Measurements from ENCODE around the gene PRSS35. TPM values are rescaled to one million over a fixed set of nuclear protein-coding genes. Genes with fewer than 3 reads are reported as not detected.
"Not testable (repeated sequence)": the region's sequence is repeated elsewhere in the genome, so short reads cannot be mapped to it uniquely, and the experiment has no call there.

The PRSS35 gene
- total RNA-seq, 4 donors from 2014 or later = 0.36 TPM; not detected in 3

DNA sequence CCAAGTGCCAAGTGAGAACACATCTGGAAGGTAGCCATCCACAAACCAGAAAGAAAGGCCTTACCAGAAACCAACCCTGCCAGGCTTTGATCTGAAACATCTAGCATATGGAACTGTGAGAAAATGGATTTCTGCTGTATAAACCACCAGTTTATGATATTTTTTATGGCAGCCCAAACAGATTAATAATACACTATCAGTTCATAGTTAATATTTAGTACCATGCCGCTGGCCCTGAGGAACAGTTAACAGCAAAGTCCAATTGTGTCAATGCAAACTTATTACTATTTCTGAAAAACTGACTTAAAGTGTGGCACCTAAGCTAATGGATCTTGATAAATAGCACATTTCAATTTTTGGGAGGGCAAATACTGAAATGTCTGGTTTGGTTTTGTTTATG, 35.4 kb upstream of the PRSS35 start:
- ATAC-seq (no peak), DNase-seq (no peak)
- in situ Hi-C loops (cut with MboI; ENCODE audit: low sequenced_read_pairs in 4 of 4) (no loop called here), intact Hi-C loops (cut with DNase I; ENCODE audit: low total_unique reads) (no loop called here)
- Histone ChIP-seq H3K27me3 (no peaks in the 10 kb centered on the region), H3K4me1 (peaks cover 17 to 29% of the 10 kb centered on the region in 2 donors), H3K27ac (no peak overlapping the region), H3K36me3 (no peaks in the 10 kb centered on the region), H3K9me3 (no peaks in the 10 kb centered on the region), H3K4me3 (no peak overlapping the region)
- TF ChIP-seq, protein P1, sequence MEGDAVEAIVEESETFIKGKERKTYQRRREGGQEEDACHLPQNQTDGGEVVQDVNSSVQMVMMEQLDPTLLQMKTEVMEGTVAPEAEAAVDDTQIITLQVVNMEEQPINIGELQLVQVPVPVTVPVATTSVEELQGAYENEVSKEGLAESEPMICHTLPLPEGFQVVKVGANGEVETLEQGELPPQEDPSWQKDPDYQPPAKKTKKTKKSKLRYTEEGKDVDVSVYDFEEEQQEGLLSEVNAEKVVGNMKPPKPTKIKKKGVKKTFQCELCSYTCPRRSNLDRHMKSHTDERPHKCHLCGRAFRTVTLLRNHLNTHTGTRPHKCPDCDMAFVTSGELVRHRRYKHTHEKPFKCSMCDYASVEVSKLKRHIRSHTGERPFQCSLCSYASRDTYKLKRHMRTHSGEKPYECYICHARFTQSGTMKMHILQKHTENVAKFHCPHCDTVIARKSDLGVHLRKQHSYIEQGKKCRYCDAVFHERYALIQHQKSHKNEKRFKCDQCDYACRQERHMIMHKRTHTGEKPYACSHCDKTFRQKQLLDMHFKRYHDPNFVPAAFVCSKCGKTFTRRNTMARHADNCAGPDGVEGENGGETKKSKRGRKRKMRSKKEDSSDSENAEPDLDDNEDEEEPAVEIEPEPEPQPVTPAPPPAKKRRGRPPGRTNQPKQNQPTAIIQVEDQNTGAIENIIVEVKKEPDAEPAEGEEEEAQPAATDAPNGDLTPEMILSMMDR (IDR thresholded peaks at IDR 0.05 in 4 of 5, conservative IDR thresholded peaks at IDR 0.05 in 1 of 5) = no peak
- TF ChIP-seq POLR2A (IDR thresholded peaks at IDR 0.05) = no peak

DNA sequence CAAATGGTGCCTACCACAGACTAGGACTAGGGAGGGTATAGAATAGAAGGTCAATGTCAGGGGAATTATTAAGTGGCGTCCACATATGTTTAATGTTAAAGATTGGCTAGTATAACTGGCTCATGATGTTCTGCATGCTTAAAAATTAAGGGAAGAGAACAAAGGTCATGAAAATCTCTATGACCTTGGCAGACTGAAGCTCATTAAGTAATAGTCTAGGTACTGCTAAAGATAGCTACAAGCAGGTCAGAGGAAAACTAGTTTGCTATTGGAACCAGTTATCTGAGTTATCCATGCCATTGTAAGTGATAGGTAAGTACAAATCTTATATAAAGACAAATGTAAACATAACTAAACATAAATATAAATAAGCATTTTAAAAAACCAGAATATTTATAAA, 32.9 kb upstream of the PRSS35 start:
- TF ChIP-seq, protein P1 (IDR thresholded peaks at IDR 0.05 in 4 of 5, conservative IDR thresholded peaks at IDR 0.05 in 1 of 5) = no peak
- no peak for TF ChIP-seq POLR2A (IDR thresholded peaks at IDR 0.05)
- H3K27me3 ChIP-seq = no peaks in the 10 kb centered on the region
- intact Hi-C loops (cut with DNase I; ENCODE audit: low total_unique reads) = no loop called here
- H3K4me3 ChIP-seq = no peak overlapping the region
- H3K9me3 ChIP-seq = no peaks in the 10 kb centered on the region
- DNase-seq (no peak), ATAC-seq (no peak)
- no peaks in the 10 kb centered on the region for H3K36me3 ChIP-seq
- H3K4me1 ChIP-seq = peaks cover 3 to 8% of the 10 kb centered on the region in 2 donors
- no peak overlapping the region for H3K27ac ChIP-seq
- in situ Hi-C loops (cut with MboI; ENCODE audit: low sequenced_read_pairs in 4 of 4) = no loop called here

DNA sequence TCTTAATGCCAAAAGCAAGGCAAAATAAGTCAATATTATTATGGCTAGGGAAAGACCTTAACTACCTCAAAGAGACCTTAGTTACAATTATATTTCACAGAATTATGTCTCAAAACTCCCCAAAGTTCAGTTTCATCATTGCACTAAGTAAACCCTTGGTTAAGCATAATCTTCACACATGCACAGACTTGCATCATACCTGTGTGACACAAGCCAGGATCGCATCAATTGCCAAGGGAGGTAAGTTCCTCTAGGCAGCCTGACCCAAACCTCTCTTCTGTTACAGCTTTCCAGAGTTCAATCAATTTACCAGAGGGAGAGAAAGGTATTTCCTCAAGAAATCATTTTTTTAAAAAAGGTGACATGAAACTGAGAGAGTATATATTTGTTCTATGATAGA, 31.9 kb upstream of the PRSS35 start:
- no peaks in the 10 kb centered on the region for H3K4me1 ChIP-seq
- H3K27ac ChIP-seq = no peak overlapping the region
- no peak overlapping the region for H3K4me3 ChIP-seq
- no peaks in the 10 kb centered on the region for H3K36me3 ChIP-seq
- no peak for DNase-seq
- no peaks in the 10 kb centered on the region for H3K27me3 ChIP-seq
- no peak for ATAC-seq
- no peaks in the 10 kb centered on the region for H3K9me3 ChIP-seq
- in situ Hi-C loops (cut with MboI; ENCODE audit: low sequenced_read_pairs in 4 of 4) (no loop called here), intact Hi-C loops (cut with DNase I; ENCODE audit: low total_unique reads) (no loop called here)
- no peak for TF ChIP-seq POLR2A (IDR thresholded peaks at IDR 0.05)
- TF ChIP-seq, protein P1 (IDR thresholded peaks at IDR 0.05 in 4 of 5, conservative IDR thresholded peaks at IDR 0.05 in 1 of 5) = no peak

DNA sequence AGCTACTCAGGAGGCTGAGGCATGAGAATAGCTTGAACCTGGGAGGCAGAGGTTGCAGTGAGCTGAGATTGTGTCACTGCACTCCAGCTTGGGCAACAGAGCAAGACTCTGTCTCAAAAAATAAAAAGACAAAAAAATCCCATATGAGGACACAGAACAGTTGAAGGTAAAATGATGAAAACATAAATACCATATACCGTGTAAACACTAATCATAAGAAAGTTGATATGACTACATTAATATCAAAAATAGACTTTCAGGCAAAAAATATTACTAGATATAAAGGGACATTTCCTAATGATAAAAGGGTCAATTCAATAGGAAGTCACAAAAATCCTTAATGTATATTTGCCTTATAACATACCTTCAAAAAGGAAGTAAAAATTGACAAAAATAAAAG, 30.4 kb upstream of the PRSS35 start:
- H3K4me3 ChIP-seq; DNase-seq; H3K9me3 ChIP-seq; ATAC-seq; H3K4me1 ChIP-seq; H3K27me3 ChIP-seq; H3K36me3 ChIP-seq; H3K27ac ChIP-seq; intact Hi-C loops (cut with DNase I; ENCODE audit: low total_unique reads); in situ Hi-C loops (cut with MboI; ENCODE audit: low sequenced_read_pairs in 4 of 4): not testable (repeated sequence)

DNA sequence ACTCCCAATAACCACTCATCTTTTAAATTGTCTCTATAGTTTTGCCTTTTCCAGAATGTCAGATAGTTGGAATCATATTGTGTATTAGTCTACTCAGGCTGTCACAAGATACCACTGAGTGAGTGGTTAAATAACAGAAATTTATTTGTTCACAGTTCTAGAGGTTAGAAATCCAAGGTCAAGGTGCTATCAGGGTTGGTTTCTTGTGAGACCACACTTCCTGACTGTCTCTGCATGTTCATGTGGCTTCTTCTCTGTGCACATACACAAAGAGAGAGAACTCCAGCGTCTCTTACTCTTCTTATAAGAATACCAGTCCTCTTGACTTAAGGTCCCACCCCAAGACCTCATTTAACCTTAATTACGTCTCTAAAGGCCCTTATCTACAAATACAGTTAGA, 23.9 kb upstream of the PRSS35 start:
- Histone ChIP-seq H3K36me3 (no peaks in the 10 kb centered on the region), H3K27ac (no peak overlapping the region), H3K4me1 (no peaks in the 10 kb centered on the region), H3K4me3 (no peak overlapping the region), H3K9me3 (no peaks in the 10 kb centered on the region), H3K27me3 (no peaks in the 10 kb centered on the region)
- intact Hi-C loops (cut with DNase I; ENCODE audit: low total_unique reads) (no loop called here), in situ Hi-C loops (cut with MboI; ENCODE audit: low sequenced_read_pairs in 4 of 4) (no loop called here)
- DNase-seq = no peak
- ATAC-seq = no peak
- TF ChIP-seq, protein P1 (IDR thresholded peaks at IDR 0.05 in 4 of 5, conservative IDR thresholded peaks at IDR 0.05 in 1 of 5) = no peak
- no peak for TF ChIP-seq POLR2A (IDR thresholded peaks at IDR 0.05)

All from gastrocnemius medialis (tissue), 4 donors.